Activated T-cell treated with anti-CD3 and anti-CD28 coated beads, Interleukin-2, amount 50 U/mL, for 4 hours (primary cell): ENCODE measurements around the gene PDZD8. TPM values are rescaled to one million over a fixed set of nuclear protein-coding genes. Genes with fewer than 3 reads are reported as not detected.

Experiments
- ATAC-seq, 2 donors: fragments of 200-7000 bp; cut with Tn5 transposase; one replicate each; pipeline ENCODE4 v1.10.0; 2021
- DNase-seq: peaks from one replicate; pipeline ENCODE4 v3.0.0-alpha.2; 2020
- H3K27me3 Mint-ChIP-seq: one replicate; pipeline ENCODE4 v1.8.0; 2021; ENCODE audit warnings: low read depth, mixed read lengths
- H3K36me3 Mint-ChIP-seq: one replicate; pipeline ENCODE4 v1.8.0; 2022; ENCODE audit warnings: mixed read lengths; ENCODE audit not compliant: insufficient read depth
- H3K4me1 Mint-ChIP-seq: one replicate; pipeline ENCODE4 v1.8.0; 2021; ENCODE audit warnings: low read depth, mixed read lengths
- H3K4me3 Mint-ChIP-seq: one replicate; pipeline ENCODE4 v1.8.0; 2021; ENCODE audit warnings: mild to moderate bottlenecking, moderate library complexity, mixed read lengths
- H3K9me3 Mint-ChIP-seq: one replicate; pipeline ENCODE4 v1.8.0; 2021; ENCODE audit warnings: mixed read lengths
- total RNA-seq, 3 donors: library from RNA; stranded (reverse); gene quantifications; one replicate each; pipeline ENCODE4 v1.2.1, GENCODE V29; 2021

The PDZD8 gene
- total RNA-seq, 3 donors from 2014 or later, result 22.7 to 27.5 (median 25.4) TPM

DNA sequence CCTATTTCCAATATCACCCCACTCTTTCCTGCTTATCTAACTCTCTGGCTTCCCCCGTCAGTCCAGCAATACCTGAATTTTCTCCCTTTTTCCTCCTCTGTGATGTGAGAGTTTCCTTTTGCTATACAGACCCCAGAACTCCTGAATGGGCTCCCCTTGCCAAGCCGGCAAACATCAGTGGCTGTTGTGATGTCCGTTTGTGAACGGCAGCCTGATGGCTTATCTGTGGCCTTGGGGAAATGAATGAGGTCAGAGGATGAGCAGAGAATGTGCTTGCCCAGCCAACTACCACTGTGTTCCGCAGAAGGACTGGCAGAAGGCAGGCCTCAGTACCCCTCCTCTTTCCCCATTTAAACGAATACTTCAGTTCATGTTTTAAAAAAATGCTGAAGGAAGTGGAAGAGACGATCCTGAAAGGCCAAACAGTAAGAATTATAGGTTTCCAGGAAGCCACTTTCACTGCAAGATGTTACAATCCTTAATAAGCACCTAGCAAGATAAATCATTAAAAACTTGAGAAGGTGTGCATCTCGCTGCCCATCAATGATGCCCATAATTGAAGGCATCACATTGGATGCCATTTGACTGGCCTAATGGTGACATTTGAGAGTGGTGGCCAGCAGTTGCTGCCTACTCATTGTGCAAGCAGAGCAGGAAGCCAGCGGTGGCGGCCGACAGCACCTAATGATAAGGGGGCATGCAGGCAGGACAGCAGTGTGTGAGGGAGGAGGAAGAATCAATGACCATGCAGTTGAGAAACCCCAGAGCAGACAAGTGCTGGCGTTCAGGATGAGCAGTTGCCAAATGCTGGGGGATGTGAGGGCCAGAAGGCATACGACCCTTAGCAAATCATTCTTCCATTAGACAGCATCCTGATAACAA lies 102.8 kb downstream of the PDZD8 start:
- ATAC-seq (no peak), DNase-seq (no peak)
- H3K9me3 Mint-ChIP-seq, result no peaks in the 10 kb centered on the region
- H3K4me3 Mint-ChIP-seq, result no peak overlapping the region
- no peaks in the 10 kb centered on the region for H3K4me1 Mint-ChIP-seq
- H3K27me3 Mint-ChIP-seq, result no peaks in the 10 kb centered on the region
- no peaks in the 10 kb centered on the region for H3K36me3 Mint-ChIP-seq

DNA sequence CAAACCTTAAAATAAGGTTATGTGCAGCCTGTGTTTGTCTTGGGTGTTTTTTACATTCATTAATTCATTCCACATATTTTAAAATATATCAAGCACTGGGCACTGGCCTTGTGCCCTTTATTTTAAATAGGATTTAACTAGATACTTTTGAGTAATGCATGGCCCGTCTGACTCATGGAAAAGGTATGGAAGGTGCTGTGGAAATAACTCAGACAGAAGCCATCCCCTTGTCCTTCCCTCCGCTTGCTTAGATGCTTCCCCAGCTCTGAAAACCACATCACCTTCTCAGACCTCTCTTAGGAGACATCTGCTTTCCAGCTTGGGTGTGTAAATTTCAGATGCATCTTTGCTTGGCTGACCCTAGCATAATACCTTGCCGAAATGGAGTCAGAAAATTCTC lies 103.8 kb downstream of the PDZD8 start:
- H3K4me3 Mint-ChIP-seq, result no peak overlapping the region

DNA sequence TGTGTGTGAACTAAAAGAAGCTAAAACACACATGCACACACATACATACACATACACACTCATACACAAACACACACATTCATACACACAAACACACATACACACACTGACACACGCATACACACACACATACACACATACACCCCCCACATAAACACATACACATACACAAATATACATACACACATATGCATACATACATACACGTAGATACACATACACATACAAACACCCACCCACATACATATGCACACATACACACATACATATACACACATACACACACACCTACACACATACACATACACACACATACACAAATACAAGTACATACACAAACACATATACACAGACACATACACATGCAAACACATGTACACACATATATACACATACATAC lies 106.3 kb downstream of the PDZD8 start:
- DNase-seq, result no peak

More for the DNA sequence above, 103.8 kb downstream of the PDZD8 start:
- DNase-seq (no peak), ATAC-seq (no peak)
- no peaks in the 10 kb centered on the region for H3K4me1 Mint-ChIP-seq
- H3K9me3 Mint-ChIP-seq, result no peaks in the 10 kb centered on the region
- H3K36me3 Mint-ChIP-seq, result no peaks in the 10 kb centered on the region
- H3K27me3 Mint-ChIP-seq, result no peaks in the 10 kb centered on the region

DNA sequence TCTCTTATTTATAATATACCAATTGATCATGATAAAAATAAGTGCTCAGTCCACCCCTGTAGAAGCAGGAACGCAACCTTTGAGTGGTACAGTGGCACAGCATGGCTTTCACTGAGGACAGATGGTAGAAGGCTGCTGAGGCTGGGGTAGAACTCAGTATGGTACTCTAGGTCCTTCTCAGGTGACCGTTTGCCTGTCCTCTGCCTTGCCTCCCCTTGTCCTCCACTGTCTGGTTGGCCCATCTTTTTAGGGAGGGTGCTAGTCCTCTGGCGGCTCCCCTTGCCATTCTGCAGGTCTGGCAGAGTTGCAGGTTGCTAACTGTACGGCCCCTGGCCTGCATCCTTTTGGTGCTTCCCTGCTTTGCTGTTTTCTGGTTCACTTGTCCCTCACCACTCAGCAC lies 107.0 kb downstream of the PDZD8 start:
- Mint-ChIP-seq H3K4me3 (no peak overlapping the region), H3K9me3 (no peaks in the 10 kb centered on the region), H3K36me3 (no peaks in the 10 kb centered on the region), H3K4me1 (no peaks in the 10 kb centered on the region), H3K27me3 (peaks cover 7% of the 10 kb centered on the region)
- DNase-seq (no peak), ATAC-seq (no peak)

More for the DNA sequence above, 106.3 kb downstream of the PDZD8 start:
- Mint-ChIP-seq H3K4me3 (no peak overlapping the region), H3K9me3 (no peaks in the 10 kb centered on the region), H3K27me3 (peaks cover 7% of the 10 kb centered on the region), H3K36me3 (no peaks in the 10 kb centered on the region), H3K4me1 (no peaks in the 10 kb centered on the region)
- ATAC-seq, result no peak

DNA sequence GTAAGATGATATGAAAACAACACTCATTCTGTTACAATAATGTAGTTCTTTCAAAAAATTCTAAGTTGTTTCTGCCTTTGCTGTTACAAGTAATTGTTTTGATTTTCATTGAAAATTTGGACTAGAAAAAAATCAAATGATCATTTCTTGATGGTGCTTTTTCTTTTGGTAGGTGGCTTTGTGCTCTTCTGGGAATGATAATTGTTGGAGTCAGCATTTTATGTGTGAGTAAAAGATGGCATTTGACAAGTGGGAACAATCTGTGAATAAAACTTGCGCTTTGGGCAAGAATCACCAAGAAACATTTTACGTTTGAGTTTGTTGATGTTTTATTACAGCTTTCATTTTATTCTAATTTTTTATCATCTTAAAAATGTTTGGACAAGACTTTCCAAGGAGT lies 108.4 kb downstream of the PDZD8 start:
- Mint-ChIP-seq H3K4me1 (no peaks in the 10 kb centered on the region), H3K9me3 (no peaks in the 10 kb centered on the region), H3K27me3 (peaks cover 15% of the 10 kb centered on the region), H3K4me3 (no peak overlapping the region), H3K36me3 (no peaks in the 10 kb centered on the region)
- ATAC-seq (no peak), DNase-seq (no peak)

DNA sequence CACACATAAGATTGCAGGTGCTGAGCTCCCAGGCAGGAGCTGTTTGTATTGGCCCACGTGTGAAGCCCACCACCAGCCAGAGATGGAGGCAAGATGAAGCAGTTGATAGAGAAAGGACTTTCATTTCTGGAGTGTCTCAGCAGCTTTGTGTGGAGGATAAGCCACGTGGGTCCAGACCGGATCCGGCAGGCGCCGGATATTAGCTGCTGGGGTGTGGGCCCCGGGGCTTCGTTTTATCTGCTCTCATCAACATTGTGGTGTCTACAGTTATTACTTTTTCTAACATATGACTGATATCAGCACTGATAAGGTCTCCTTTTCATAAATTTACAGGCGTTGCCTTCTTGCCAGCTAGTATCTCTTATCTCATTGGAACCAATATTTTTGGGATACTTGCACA lies 108.8 kb downstream of the PDZD8 start:
- Mint-ChIP-seq H3K36me3 (no peaks in the 10 kb centered on the region), H3K27me3 (peaks cover 19% of the 10 kb centered on the region), H3K9me3 (no peaks in the 10 kb centered on the region), H3K4me3 (no peak overlapping the region), H3K4me1 (no peaks in the 10 kb centered on the region)
- ATAC-seq, result no peak
- no peak for DNase-seq

DNA sequence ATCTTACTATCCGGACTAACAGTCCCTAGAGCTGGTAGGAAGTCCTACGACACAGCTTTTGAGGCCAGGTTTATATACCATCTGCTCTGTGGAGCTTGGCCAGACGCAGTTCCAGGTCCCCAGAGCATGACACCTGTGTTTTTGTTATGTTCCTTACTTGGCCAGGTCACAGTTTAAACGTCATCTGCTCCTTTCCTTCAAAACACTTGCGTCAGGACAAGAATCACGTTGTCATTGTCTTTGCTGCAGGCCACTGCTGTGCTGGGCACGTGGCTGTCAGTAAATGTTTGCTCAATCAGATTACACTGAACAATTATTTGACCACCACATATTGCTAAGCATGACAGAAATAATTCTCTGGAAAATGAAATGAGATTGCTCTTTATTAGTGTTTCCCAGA lies 110.5 kb downstream of the PDZD8 start:
- H3K36me3 Mint-ChIP-seq, result no peaks in the 10 kb centered on the region
- H3K27me3 Mint-ChIP-seq, result peaks cover 33% of the 10 kb centered on the region
- H3K9me3 Mint-ChIP-seq, result no peaks in the 10 kb centered on the region
- ATAC-seq (no peak), DNase-seq (no peak)
- peaks cover 2% of the 10 kb centered on the region for H3K4me1 Mint-ChIP-seq
- no peak overlapping the region for H3K4me3 Mint-ChIP-seq

DNA sequence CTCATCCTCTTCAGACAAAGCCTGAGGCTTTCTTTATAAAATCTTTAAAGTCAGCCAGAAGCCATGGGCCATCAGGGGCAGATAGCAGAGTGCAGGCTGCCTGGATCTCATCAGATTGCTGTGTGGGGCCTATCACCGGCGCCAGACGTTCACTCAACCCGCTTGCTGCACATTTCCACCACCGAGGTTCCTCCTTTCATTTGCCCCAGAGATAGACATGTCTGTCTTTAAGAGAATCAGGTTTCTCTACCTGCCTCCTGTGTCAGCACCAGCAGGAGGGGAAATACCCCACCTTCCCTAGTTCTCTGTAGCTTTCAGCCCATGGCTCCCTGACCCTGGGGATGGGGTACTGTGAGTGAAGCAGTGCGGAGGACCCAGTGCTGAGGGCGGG lies 112.3 kb downstream of the PDZD8 start:
- no peaks in the 10 kb centered on the region for H3K9me3 Mint-ChIP-seq
- no peak overlapping the region for H3K4me3 Mint-ChIP-seq
- peaks cover 6% of the 10 kb centered on the region for H3K4me1 Mint-ChIP-seq
- H3K36me3 Mint-ChIP-seq, result no peaks in the 10 kb centered on the region
- DNase-seq (no peak), ATAC-seq (no peak)
- H3K27me3 Mint-ChIP-seq, result peaks cover 41% of the 10 kb centered on the region

DNA sequence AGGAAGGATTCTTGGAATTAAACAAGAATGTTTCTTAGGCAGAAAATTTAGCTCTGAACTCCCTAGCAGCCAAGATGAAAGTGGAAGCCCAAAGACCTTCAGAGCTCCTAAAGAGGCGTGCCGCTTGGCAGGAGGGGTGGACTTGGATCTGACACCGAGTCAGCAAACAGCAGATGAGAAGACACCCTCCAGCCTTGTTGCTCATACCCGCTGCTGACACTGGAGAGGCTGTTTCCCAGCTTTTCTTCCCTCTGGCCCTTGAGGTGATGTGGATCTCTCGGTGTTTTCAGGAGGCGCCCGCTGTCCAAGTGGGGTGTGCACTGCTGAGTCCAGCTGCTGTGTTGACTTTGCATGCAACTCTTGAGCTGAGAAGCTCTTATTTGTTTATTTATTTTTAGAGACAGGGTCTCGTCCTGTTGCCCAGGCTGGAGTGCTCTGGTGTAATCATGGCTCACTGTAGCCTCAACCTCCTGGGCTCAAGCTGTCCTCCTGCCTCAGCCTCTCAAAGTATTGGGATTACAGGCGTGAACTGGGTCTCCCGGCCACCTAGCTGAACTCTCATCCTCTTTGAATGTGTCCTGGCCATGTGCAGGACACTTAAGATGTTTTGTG lies 112.8 kb downstream of the PDZD8 start:
- Mint-ChIP-seq H3K27me3 (peaks cover 46% of the 10 kb centered on the region), H3K9me3 (no peaks in the 10 kb centered on the region), H3K36me3 (no peaks in the 10 kb centered on the region), H3K4me1 (peaks cover 6% of the 10 kb centered on the region), H3K4me3 (no peak overlapping the region)
- ATAC-seq (no peak), DNase-seq (no peak)

DNA sequence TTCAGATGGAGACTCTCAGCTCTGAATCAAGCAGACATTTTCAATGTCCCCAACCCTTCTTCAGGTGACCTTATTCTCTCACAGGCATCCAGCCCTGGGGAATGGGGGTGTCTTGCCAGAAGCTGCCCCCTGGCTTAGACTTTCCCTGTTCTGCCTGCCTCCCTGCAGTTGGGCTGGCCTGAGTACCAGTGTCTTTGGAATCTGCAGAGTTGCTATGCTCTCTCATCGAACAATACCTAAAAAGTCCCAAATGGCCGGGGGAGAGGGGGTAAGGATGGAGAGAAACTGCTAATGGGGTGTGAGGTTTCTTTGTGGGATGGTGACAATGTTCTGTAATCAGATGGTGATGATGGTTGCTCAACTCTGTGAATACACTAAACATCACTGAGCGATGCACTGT lies 113.7 kb downstream of the PDZD8 start:
- DNase-seq, result no peak
- no peak overlapping the region for H3K4me3 Mint-ChIP-seq
- peaks cover 6% of the 10 kb centered on the region for H3K4me1 Mint-ChIP-seq
- H3K27me3 Mint-ChIP-seq, result peaks cover 46% of the 10 kb centered on the region
- no peaks in the 10 kb centered on the region for H3K36me3 Mint-ChIP-seq
- H3K9me3 Mint-ChIP-seq, result no peaks in the 10 kb centered on the region
- no peak for ATAC-seq

DNA sequence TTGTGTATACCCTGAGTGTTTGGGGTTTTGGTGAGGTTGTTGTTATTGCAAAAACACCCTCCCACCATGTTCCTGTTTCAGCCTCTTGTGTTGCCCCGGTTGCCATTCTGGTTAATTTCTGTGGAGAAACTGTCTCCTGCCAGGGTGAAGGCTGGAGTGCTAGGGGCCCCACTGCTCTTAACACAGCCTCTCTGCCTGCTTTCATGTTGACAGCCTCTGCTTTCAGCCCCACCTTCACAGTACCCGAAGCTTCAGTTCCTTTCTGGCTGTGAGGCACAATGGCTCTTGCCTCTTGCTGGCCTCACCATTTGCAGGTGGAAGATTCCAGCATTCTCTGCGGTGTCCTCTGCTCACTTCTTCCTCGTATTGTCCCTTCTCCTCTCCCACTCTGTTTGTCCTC lies 115.2 kb downstream of the PDZD8 start:
- no peaks in the 10 kb centered on the region for H3K9me3 Mint-ChIP-seq
- H3K27me3 Mint-ChIP-seq, result peaks cover 42% of the 10 kb centered on the region
- no peaks in the 10 kb centered on the region for H3K36me3 Mint-ChIP-seq
- no peak overlapping the region for H3K4me3 Mint-ChIP-seq
- H3K4me1 Mint-ChIP-seq, result peaks cover 6% of the 10 kb centered on the region
- peak in 1 of 2 donors; percentile 55 for ATAC-seq
- no peak for DNase-seq

DNA sequence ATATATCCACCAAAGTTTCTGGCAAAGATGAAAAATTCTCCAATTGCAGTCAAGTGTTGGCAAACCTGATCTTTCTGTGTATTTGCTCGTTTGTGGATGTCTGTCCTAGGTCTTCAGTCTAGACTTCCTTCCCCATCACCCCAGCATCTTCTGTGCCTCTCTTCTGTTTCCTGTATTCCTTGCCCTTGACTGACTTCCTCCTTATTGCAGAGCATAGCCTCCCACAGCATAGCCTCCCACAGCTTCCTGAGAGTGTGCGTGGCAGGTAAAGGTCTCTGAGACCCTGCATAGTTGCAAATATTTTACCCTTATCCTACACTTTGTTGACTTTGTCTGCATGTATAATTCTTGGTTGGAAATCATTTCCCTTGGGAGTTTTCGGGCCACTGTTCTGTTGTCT lies 116.0 kb downstream of the PDZD8 start:
- no peak for ATAC-seq
- Mint-ChIP-seq H3K4me1 (peaks cover 6% of the 10 kb centered on the region), H3K9me3 (no peaks in the 10 kb centered on the region), H3K27me3 (peaks cover 41% of the 10 kb centered on the region), H3K4me3 (no peak overlapping the region), H3K36me3 (no peaks in the 10 kb centered on the region)
- DNase-seq, result no peak

DNA sequence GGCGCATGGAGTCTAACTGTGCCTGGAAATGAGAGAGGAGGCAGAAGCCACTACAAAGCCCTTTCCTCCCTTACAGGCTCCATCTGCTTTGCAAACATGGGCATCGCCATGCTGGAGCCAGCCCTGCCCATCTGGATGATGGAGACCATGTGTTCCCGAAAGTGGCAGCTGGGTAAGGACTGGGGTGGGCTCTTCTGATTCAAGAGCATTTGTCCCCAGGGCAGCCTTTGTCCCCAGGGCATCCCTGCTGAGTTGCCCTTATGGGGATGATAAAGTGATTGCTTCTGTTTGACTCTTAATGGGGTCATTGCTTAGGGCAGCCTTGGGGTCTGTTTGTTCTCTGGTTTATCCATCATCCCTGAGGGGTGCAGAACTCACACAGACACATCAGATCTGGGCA lies 117.5 kb downstream of the PDZD8 start:
- Mint-ChIP-seq H3K4me3 (no peak overlapping the region), H3K36me3 (no peaks in the 10 kb centered on the region), H3K9me3 (no peaks in the 10 kb centered on the region), H3K27me3 (peaks cover 38% of the 10 kb centered on the region), H3K4me1 (peaks cover 6% of the 10 kb centered on the region)
- ATAC-seq (no peak), DNase-seq (no peak)

DNA sequence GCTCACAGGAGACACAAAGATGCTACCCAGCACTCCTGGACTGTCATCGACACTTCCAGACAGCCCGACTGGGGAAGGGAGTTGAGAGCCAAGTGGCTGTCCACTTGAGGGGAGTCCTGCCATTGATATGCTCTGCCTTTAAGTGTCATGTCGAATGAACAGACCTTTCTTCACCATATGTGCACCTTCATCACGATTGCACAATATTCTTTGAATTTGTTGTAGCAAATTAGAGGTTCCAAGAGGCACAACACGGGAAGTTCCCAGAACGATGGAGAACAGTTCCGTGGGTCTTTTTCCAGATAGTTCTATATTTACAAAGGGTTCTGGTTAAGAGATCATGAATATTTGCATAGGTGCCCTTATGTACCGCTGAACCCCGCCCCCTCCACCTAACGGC lies 118.3 kb downstream of the PDZD8 start:
- ATAC-seq (no peak), DNase-seq (no peak)
- H3K4me1 Mint-ChIP-seq, result peaks cover 6% of the 10 kb centered on the region
- H3K9me3 Mint-ChIP-seq, result no peaks in the 10 kb centered on the region
- no peaks in the 10 kb centered on the region for H3K36me3 Mint-ChIP-seq
- H3K27me3 Mint-ChIP-seq, result peaks cover 38% of the 10 kb centered on the region
- H3K4me3 Mint-ChIP-seq, result no peak overlapping the region

DNA sequence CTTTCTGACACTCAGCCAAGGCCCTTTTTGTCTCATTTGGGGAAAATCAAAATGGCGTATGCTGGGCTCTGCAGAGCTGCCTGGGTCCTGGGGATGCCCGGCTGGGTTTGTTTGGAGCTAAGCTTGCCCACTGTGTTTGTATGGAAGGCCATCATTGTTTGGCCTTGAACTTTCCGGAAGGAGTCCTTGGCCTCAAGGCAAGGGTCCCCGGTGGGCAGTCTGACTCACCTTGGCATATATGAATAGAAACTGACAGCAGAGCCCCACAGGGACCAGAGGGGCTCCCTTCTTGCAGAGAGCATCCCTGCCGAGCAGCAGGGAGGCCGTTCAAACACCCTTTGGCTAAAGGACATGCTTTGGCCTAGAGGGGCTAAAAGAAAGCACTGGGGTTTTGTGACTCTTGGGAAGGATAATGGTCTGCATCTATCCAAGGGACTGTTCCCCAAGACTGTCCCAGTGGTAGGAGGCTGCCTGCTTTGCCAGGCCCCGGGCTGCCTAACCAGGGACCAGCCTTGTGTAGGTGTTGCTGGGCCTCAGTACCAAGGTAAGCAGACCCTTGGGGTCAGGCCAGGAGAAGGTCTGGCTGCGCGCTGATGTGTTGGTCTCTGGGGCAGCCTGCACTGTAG lies 119.3 kb downstream of the PDZD8 start:
- Mint-ChIP-seq H3K27me3 (peaks cover 29% of the 10 kb centered on the region), H3K36me3 (no peaks in the 10 kb centered on the region), H3K4me3 (no peak overlapping the region), H3K4me1 (peaks cover 6% of the 10 kb centered on the region), H3K9me3 (no peaks in the 10 kb centered on the region)
- no peak for ATAC-seq
- no peak for DNase-seq
